C4-2B (cell line): ENCODE measurements around the gene LDLRAD2.
"Not testable (repeated sequence)": the region's sequence is repeated elsewhere in the genome, so short reads cannot be mapped to it uniquely, and the experiment has no call there.

ENCODE experiments used
- H3K27ac ChIP-seq: fragments of 450-650 bp; 2 replicates; pipeline ENCODE4 v1.5.1; 2017
- ZFX ChIP-seq: fragments of 450-650 bp; IDR thresholded peaks from 2 replicates; pipeline ENCODE4 v1.6.1; 2017
- TF ChIP-seq, protein P1 (sequence below): fragments of 450-650 bp; conservative IDR thresholded peaks from 2 replicates; pipeline ENCODE4 v1.5.1; 2017; ENCODE audit warnings: mild to moderate bottlenecking

Gene LDLRAD2

GRCh38 chr1:21823206-21823979 lies 11.3 kb downstream of the LDLRAD2 start:
- H3K27ac ChIP-seq, result no peak overlapping the region
- no peak for TF ChIP-seq ZFX
- TF ChIP-seq, protein P1, sequence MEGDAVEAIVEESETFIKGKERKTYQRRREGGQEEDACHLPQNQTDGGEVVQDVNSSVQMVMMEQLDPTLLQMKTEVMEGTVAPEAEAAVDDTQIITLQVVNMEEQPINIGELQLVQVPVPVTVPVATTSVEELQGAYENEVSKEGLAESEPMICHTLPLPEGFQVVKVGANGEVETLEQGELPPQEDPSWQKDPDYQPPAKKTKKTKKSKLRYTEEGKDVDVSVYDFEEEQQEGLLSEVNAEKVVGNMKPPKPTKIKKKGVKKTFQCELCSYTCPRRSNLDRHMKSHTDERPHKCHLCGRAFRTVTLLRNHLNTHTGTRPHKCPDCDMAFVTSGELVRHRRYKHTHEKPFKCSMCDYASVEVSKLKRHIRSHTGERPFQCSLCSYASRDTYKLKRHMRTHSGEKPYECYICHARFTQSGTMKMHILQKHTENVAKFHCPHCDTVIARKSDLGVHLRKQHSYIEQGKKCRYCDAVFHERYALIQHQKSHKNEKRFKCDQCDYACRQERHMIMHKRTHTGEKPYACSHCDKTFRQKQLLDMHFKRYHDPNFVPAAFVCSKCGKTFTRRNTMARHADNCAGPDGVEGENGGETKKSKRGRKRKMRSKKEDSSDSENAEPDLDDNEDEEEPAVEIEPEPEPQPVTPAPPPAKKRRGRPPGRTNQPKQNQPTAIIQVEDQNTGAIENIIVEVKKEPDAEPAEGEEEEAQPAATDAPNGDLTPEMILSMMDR, result no peak

- TF ChIP-seq, protein P1, result no peak
- H3K27ac ChIP-seq, result no peak overlapping the region
Measured at GRCh38 chr1:21823980-21824702, 12.1 kb downstream of the LDLRAD2 start.

DNA sequence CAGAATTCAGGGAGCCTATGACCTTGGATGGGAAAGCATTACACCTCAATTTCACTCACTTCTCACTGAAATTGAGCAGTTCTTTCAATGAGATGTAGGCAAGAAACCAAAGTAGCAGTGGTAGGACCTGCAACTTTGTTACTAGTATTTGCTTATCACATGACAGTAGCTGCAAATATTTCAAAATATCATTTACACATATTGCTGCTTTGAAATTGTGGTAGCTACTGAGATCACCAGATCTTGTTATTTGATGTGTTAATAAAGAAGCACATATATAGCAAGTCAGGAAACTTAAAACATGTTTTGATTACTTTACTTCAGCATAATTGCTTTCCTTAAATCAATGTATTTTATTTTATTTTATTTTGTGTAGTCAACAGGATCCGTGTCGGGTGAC lies 12.9 kb downstream of the LDLRAD2 start:
- TF ChIP-seq ZFX, result no peak
- TF ChIP-seq, protein P1, result no peak
- no peak overlapping the region for H3K27ac ChIP-seq

DNA sequence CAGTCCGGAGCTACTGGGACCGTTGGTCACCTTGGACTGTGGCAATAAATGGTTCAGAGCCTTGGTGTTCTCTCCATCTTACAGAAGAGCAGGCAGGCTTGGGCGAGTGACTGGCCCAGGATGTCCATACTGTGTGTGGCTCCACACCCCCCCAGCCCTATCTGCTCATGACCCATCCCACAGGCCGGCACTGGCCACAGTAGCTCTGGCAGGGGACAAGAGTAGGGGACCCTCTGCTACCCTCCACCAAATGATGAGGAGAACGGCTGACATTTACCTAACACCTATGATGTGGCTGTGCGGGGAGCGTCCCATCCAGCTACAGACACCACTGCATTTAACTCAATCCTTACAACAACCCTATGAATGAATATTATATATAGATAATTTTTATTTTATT lies 13.3 kb downstream of the LDLRAD2 start:
- H3K27ac ChIP-seq, result no peak overlapping the region
- TF ChIP-seq ZFX, result no peak
- TF ChIP-seq, protein P1, result no peak

- not testable (repeated sequence) for H3K27ac ChIP-seq
Measured at GRCh38 chr1:21826694-21827093, 14.6 kb downstream of the LDLRAD2 start.

DNA sequence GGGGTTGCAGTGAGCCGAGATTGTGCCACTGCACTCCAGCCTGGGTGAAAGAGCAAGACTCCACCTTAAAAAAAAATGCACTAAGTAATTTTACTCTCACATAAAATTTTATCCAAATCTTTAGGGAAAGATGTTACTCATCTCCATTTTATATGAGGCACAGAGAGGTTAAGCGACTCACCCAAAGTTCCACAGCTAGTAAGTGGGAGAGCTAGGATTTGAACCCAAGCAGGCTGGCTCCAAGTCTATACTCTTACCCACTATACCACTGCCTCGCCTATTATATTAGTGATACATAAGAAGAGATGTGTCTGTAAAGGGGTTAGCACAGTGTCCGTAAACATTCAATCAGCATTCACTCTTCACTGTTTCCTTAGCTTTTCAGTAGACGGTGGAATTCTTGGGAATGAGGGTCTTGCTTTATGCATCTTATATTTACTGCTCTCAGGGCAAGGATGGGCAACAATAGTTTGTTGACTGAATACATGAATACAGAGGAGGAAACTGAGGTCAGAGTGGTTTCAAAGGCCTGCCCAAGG lies 15.1 kb downstream of the LDLRAD2 start:
- no peak overlapping the region for H3K27ac ChIP-seq
- TF ChIP-seq, protein P1, result no peak
- no peak for TF ChIP-seq ZFX

DNA sequence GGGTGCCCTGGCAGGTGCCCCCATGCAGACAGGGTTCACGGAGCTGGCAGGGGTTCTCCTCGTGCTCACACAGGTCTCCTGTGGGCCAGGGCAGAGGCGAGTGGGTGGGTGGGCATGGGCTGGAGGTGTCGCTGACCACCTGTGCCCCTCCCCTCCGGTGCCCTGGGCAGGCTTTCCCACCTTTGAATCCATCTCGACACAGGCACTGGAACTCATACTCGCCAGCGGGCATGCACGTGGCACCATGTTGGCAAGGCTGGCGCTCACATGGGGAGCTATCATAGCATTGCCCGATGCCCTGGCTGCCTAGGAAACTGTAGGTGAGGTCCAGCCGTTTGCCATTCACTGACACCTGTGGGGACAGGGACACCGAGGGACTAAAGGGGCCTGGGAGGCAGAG lies 16.0 kb downstream of the LDLRAD2 start:
- H3K27ac ChIP-seq, result no peak overlapping the region
- TF ChIP-seq, protein P1, result no peak
- TF ChIP-seq ZFX, result no peak
